Kidney epithelial cell (primary cell): ENCODE results near the gene TBK1. TPM values are rescaled to one million over a fixed set of nuclear protein-coding genes. Genes with fewer than 3 reads are reported as not detected.

Source experiments
- DNase-seq: peaks from one replicate; pipeline ENCODE4 v3.0.0-alpha.2; 2010; ENCODE audit warnings: low read depth
- H3K27me3 ChIP-seq: 2 replicates; pipeline ENCODE4 v1.6.0; 2011; ENCODE audit warnings: low read length; ENCODE audit not compliant: control insufficient read depth, insufficient read depth
- H3K36me3 ChIP-seq: 2 replicates; pipeline ENCODE4 v1.5.1; 2011; ENCODE audit warnings: low read length; ENCODE audit not compliant: control insufficient read depth, insufficient read depth
- H3K4me3 ChIP-seq: 2 replicates; pipeline ENCODE4 v1.5.1; 2011; ENCODE audit warnings: low read depth, mild to moderate bottlenecking, control low read depth, low read length
- CTCF ChIP-seq: IDR thresholded peaks from 2 replicates; pipeline ENCODE4 v1.5.1; 2011; ENCODE audit warnings: mild to moderate bottlenecking, moderate library complexity, low read length, control low read depth, inconsistent platforms; ENCODE audit not compliant: insufficient read depth, poor library complexity, severe bottlenecking
- total RNA-seq: library from RNA; depleted of rRNA; stranded (reverse); fragments of >200 nt; gene quantifications from 2 replicates; pipeline ENCODE4 v1.2.3, GENCODE V29; 2015

Gene TBK1
- total RNA-seq, 1 donor from 2014 or later = 21.0 TPM

GRCh38 chr12:64456119-64456518 is 4.2 kb downstream of the TBK1 start:
- Histone ChIP-seq H3K27me3 (no peaks in the 10 kb centered on the region), H3K36me3 (no peaks in the 10 kb centered on the region), H3K4me3 (no peak overlapping the region)
- TF ChIP-seq CTCF = no peak
- no peak for DNase-seq

- TF ChIP-seq CTCF = no peak
- DNase-seq = no peak
- Histone ChIP-seq H3K36me3 (no peaks in the 10 kb centered on the region), H3K4me3 (no peak overlapping the region), H3K27me3 (no peaks in the 10 kb centered on the region)
Measured at GRCh38 chr12:64457032-64457431, 5.1 kb downstream of the TBK1 start.

GRCh38 chr12:64457466-64457865 is 5.5 kb downstream of the TBK1 start:
- no peaks in the 10 kb centered on the region for H3K27me3 ChIP-seq
- H3K36me3 ChIP-seq = no peaks in the 10 kb centered on the region
- no peak for TF ChIP-seq CTCF
- H3K4me3 ChIP-seq = no peak overlapping the region
- no peak for DNase-seq

- no peak for DNase-seq
- TF ChIP-seq CTCF = no peak
- no peak overlapping the region for H3K4me3 ChIP-seq
- H3K27me3 ChIP-seq = no peaks in the 10 kb centered on the region
- H3K36me3 ChIP-seq = no peaks in the 10 kb centered on the region
Measured at GRCh38 chr12:64457923-64458322, 6.0 kb downstream of the TBK1 start.

- no peak for TF ChIP-seq CTCF
- H3K36me3 ChIP-seq = no peaks in the 10 kb centered on the region
- H3K27me3 ChIP-seq = no peaks in the 10 kb centered on the region
- no peak for DNase-seq
- H3K4me3 ChIP-seq = no peak overlapping the region
Measured at GRCh38 chr12:64459394-64459891, 7.5 kb downstream of the TBK1 start.

- no peaks in the 10 kb centered on the region for H3K36me3 ChIP-seq
- DNase-seq = peak; percentile 65
- no peaks in the 10 kb centered on the region for H3K27me3 ChIP-seq
- no peak overlapping the region for H3K4me3 ChIP-seq
- TF ChIP-seq CTCF = no peak
Measured at GRCh38 chr12:64461634-64462414, 9.9 kb downstream of the TBK1 start.
